GM18907 (cell line): Measurements from ENCODE around the gene KRTAP1-3.
"Not testable (repeated sequence)": the region's sequence is repeated elsewhere in the genome, so short reads cannot be mapped to it uniquely, and the experiment has no call there.

Experiments
- ATAC-seq: cut with Tn5 transposase; IDR thresholded peaks from one replicate; pipeline ENCODE4 v1.9.1; 2021; ENCODE audit warnings: mild to moderate bottlenecking, moderate library complexity; ENCODE audit not compliant: unreplicated experiment

KRTAP1-3 gene

GRCh38 chr17:41034346-41034935 is at the start of gene KRTAP1-3:
TSS of gene KRTAP1-3 (minus strand) at chr17:41034874. CDS start at chr17:41034821, 53 bp downstream.
- ATAC-seq: not testable (repeated sequence)

GRCh38 chr17:41084100-41084856 is 49.6 kb upstream of the KRTAP1-3 start, which contains the start of gene KRTAP4-7:
TSS of gene KRTAP4-7 (plus strand) at chr17:41084150. CDS start at chr17:41084207, 57 bp downstream.
- ATAC-seq: not testable (repeated sequence)

GRCh38 chr17:41083427-41083826 is 48.8 kb upstream of the KRTAP1-3 start:
- not testable (repeated sequence) for ATAC-seq

GRCh38 chr17:41082626-41083025 is 48.0 kb upstream of the KRTAP1-3 start:
- no peak for ATAC-seq

- ATAC-seq: no peak
These were observed 42.1 kb upstream of the KRTAP1-3 start for GRCh38 chr17:41076788-41077187.

GRCh38 chr17:41073676-41074075 is 39.0 kb upstream of the KRTAP1-3 start:
- no peak for ATAC-seq

- ATAC-seq: no peak
These were observed 37.1 kb upstream of the KRTAP1-3 start for GRCh38 chr17:41071606-41072360.

- no peak for ATAC-seq
These were observed 34.4 kb upstream of the KRTAP1-3 start for GRCh38 chr17:41069031-41069430.

GRCh38 chr17:41067281-41067680 is 32.6 kb upstream of the KRTAP1-3 start:
- ATAC-seq: no peak

- no peak for ATAC-seq
These were observed 31.4 kb upstream of the KRTAP1-3 start, which contains the start of gene KRTAP2-4 for GRCh38 chr17:41065829-41066624. TSS of gene KRTAP2-4 (minus strand) at chr17:41065879. CDS start at chr17:41065845, 34 bp downstream.

GRCh38 chr17:41065016-41065689 is 30.5 kb upstream of the KRTAP1-3 start:
- ATAC-seq: not testable (repeated sequence)

- ATAC-seq: no peak
These were observed 29.6 kb upstream of the KRTAP1-3 start for GRCh38 chr17:41064301-41064700.

- ATAC-seq: no peak
These were observed 28.8 kb upstream of the KRTAP1-3 start for GRCh38 chr17:41063449-41063848.

GRCh38 chr17:41061964-41062363 is 27.3 kb upstream of the KRTAP1-3 start:
- no peak for ATAC-seq

GRCh38 chr17:41060052-41060604 is 25.5 kb upstream of the KRTAP1-3 start, which contains the start of gene KRTAP2-3:
TSS of gene KRTAP2-3 (minus strand) at chr17:41060114. CDS start at chr17:41060050, 64 bp downstream.
- ATAC-seq: no peak

- ATAC-seq: not testable (repeated sequence)
These were observed 24.8 kb upstream of the KRTAP1-3 start for GRCh38 chr17:41059276-41060051.

- no peak for ATAC-seq
These were observed 24.1 kb upstream of the KRTAP1-3 start for GRCh38 chr17:41058741-41059140.

GRCh38 chr17:41057547-41057946 is 22.9 kb upstream of the KRTAP1-3 start:
- no peak for ATAC-seq

GRCh38 chr17:41055130-41055529 is 20.5 kb upstream of the KRTAP1-3 start, which contains the start of gene KRTAP2-2:
TSS of gene KRTAP2-2 (minus strand) at chr17:41055230. CDS start at chr17:41055211, 19 bp downstream.
- ATAC-seq: not testable (repeated sequence)
